Activated T-cell treated with anti-CD3 and anti-CD28 coated beads, Interleukin-2, amount 50 U/mL, for 24 hours (primary cell): ENCODE data around the gene CHDH.

ENCODE experiments used
- DNase-seq: peaks from one replicate; pipeline ENCODE4 v3.0.0-alpha.2; 2020
- H3K27ac Mint-ChIP-seq: 2 replicates; pipeline ENCODE4 v1.8.0; 2020; ENCODE audit warnings: mild to moderate bottlenecking, mixed read lengths
- H3K27me3 Mint-ChIP-seq: 2 replicates; pipeline ENCODE4 v1.8.0; 2020; ENCODE audit warnings: mixed read lengths
- H3K36me3 Mint-ChIP-seq: 2 replicates; pipeline ENCODE4 v1.8.0; 2020; ENCODE audit warnings: low read depth, mixed read lengths
- H3K4me1 Mint-ChIP-seq: 2 replicates; pipeline ENCODE4 v1.8.0; 2020; ENCODE audit warnings: low read depth, mixed read lengths
- H3K4me3 Mint-ChIP-seq: 2 replicates; pipeline ENCODE4 v1.8.0; 2020; ENCODE audit warnings: mild to moderate bottlenecking, moderate library complexity, mixed read lengths
- H3K9me3 Mint-ChIP-seq: 2 replicates; pipeline ENCODE4 v1.8.0; 2020; ENCODE audit warnings: mixed read lengths

The CHDH gene

GRCh38 chr3:53811143-53811927 is 34.9 kb downstream of the CHDH start:
- Mint-ChIP-seq H3K4me1 (no peaks in the 10 kb centered on the region), H3K27ac (no peak overlapping the region), H3K27me3 (peaks cover 6% of the 10 kb centered on the region), H3K9me3 (no peaks in the 10 kb centered on the region), H3K4me3 (no peak overlapping the region), H3K36me3 (no peaks in the 10 kb centered on the region)
- DNase-seq: no peak

GRCh38 chr3:53809764-53810400 is 36.3 kb downstream of the CHDH start:
- H3K27ac Mint-ChIP-seq: no peak overlapping the region
- no peak for DNase-seq

GRCh38 chr3:53809267-53809666 is 37.0 kb downstream of the CHDH start:
- Mint-ChIP-seq H3K36me3 (no peaks in the 10 kb centered on the region), H3K4me1 (no peaks in the 10 kb centered on the region), H3K27me3 (peaks cover 6% of the 10 kb centered on the region), H3K27ac (no peak overlapping the region), H3K9me3 (no peaks in the 10 kb centered on the region), H3K4me3 (no peak overlapping the region)
- DNase-seq: no peak

More at GRCh38 chr3:53809764-53810400, 36.3 kb downstream of the CHDH start:
- no peaks in the 10 kb centered on the region for H3K4me1 Mint-ChIP-seq
- no peaks in the 10 kb centered on the region for H3K9me3 Mint-ChIP-seq
- peaks cover 6% of the 10 kb centered on the region for H3K27me3 Mint-ChIP-seq
- no peak overlapping the region for H3K4me3 Mint-ChIP-seq
- no peaks in the 10 kb centered on the region for H3K36me3 Mint-ChIP-seq

- Mint-ChIP-seq H3K9me3 (no peaks in the 10 kb centered on the region), H3K36me3 (no peaks in the 10 kb centered on the region), H3K4me1 (no peaks in the 10 kb centered on the region), H3K27ac (no peak overlapping the region), H3K27me3 (peaks cover 6% of the 10 kb centered on the region), H3K4me3 (no peak overlapping the region)
- DNase-seq: no peak
Observed at GRCh38 chr3:53808496-53808895, 37.7 kb downstream of the CHDH start.

GRCh38 chr3:53807117-53807810 is 39.0 kb downstream of the CHDH start:
- no peaks in the 10 kb centered on the region for H3K4me1 Mint-ChIP-seq
- H3K9me3 Mint-ChIP-seq: no peaks in the 10 kb centered on the region
- H3K36me3 Mint-ChIP-seq: no peaks in the 10 kb centered on the region
- DNase-seq: no peak
- H3K27me3 Mint-ChIP-seq: peaks cover 6% of the 10 kb centered on the region
- no peak overlapping the region for H3K27ac Mint-ChIP-seq
- H3K4me3 Mint-ChIP-seq: no peak overlapping the region

- H3K36me3 Mint-ChIP-seq: no peaks in the 10 kb centered on the region
- H3K4me3 Mint-ChIP-seq: no peak overlapping the region
Observed at GRCh38 chr3:53806182-53807116, 39.8 kb downstream of the CHDH start.

GRCh38 chr3:53805463-53806159 is 40.6 kb downstream of the CHDH start:
- no peak for DNase-seq
- Mint-ChIP-seq H3K27ac (no peak overlapping the region), H3K36me3 (no peaks in the 10 kb centered on the region)

More at GRCh38 chr3:53806182-53807116, 39.8 kb downstream of the CHDH start:
- Mint-ChIP-seq H3K27ac (no peak overlapping the region), H3K4me1 (no peaks in the 10 kb centered on the region), H3K27me3 (peaks cover 6% of the 10 kb centered on the region), H3K9me3 (no peaks in the 10 kb centered on the region)
- DNase-seq: no peak

GRCh38 chr3:53804697-53805462 is 41.3 kb downstream of the CHDH start:
- no peaks in the 10 kb centered on the region for H3K9me3 Mint-ChIP-seq
- no peak overlapping the region for H3K4me3 Mint-ChIP-seq
- H3K4me1 Mint-ChIP-seq: no peaks in the 10 kb centered on the region
- peaks cover 6% of the 10 kb centered on the region for H3K27me3 Mint-ChIP-seq
- no peak for DNase-seq
- H3K27ac Mint-ChIP-seq: no peak overlapping the region
- H3K36me3 Mint-ChIP-seq: no peaks in the 10 kb centered on the region

More at GRCh38 chr3:53805463-53806159, 40.6 kb downstream of the CHDH start:
- Mint-ChIP-seq H3K27me3 (peaks cover 6% of the 10 kb centered on the region), H3K4me3 (no peak overlapping the region), H3K4me1 (no peaks in the 10 kb centered on the region), H3K9me3 (no peaks in the 10 kb centered on the region)

GRCh38 chr3:53803816-53804695 is 42.2 kb downstream of the CHDH start:
- Mint-ChIP-seq H3K27me3 (peaks cover 6% of the 10 kb centered on the region), H3K27ac (no peak overlapping the region), H3K9me3 (no peaks in the 10 kb centered on the region), H3K4me3 (no peak overlapping the region), H3K4me1 (no peaks in the 10 kb centered on the region), H3K36me3 (no peaks in the 10 kb centered on the region)
- no peak for DNase-seq

- DNase-seq: no peak
- Mint-ChIP-seq H3K27me3 (peaks cover 6% of the 10 kb centered on the region), H3K36me3 (no peaks in the 10 kb centered on the region), H3K4me3 (no peak overlapping the region), H3K4me1 (no peaks in the 10 kb centered on the region), H3K27ac (no peak overlapping the region), H3K9me3 (no peaks in the 10 kb centered on the region)
Observed at GRCh38 chr3:53803124-53803815, 42.9 kb downstream of the CHDH start.

- no peak overlapping the region for H3K27ac Mint-ChIP-seq
- H3K27me3 Mint-ChIP-seq: peaks cover 6% of the 10 kb centered on the region
- DNase-seq: no peak
- no peaks in the 10 kb centered on the region for H3K36me3 Mint-ChIP-seq
- no peak overlapping the region for H3K4me3 Mint-ChIP-seq
- H3K4me1 Mint-ChIP-seq: no peaks in the 10 kb centered on the region
- no peaks in the 10 kb centered on the region for H3K9me3 Mint-ChIP-seq
Observed at GRCh38 chr3:53802256-53802880, 43.9 kb downstream of the CHDH start.

- DNase-seq: no peak
- Mint-ChIP-seq H3K4me3 (no peak overlapping the region), H3K4me1 (no peaks in the 10 kb centered on the region), H3K36me3 (no peaks in the 10 kb centered on the region), H3K27ac (no peak overlapping the region), H3K27me3 (no peaks in the 10 kb centered on the region), H3K9me3 (no peaks in the 10 kb centered on the region)
Observed at GRCh38 chr3:53801319-53801718, 44.9 kb downstream of the CHDH start.
